GM18870 (cell line): ENCODE measurements around the gene SBK3.
"Not testable (repeated sequence)": the region's sequence is repeated elsewhere in the genome, so short reads cannot be mapped to it uniquely, and the experiment has no call there.

Experiments used
- ATAC-seq: cut with Tn5 transposase; IDR thresholded peaks from one replicate; pipeline ENCODE4 v1.9.1; 2021; ENCODE audit warnings: moderate library complexity; ENCODE audit not compliant: unreplicated experiment

SBK3 gene

GRCh38 chr19:55519451-55520311, 25.7 kb downstream of the SBK3 start:
- ATAC-seq, result no peak

GRCh38 chr19:55516878-55517620, 28.3 kb downstream of the SBK3 start:
- peak; percentile 96 for ATAC-seq

DNA sequence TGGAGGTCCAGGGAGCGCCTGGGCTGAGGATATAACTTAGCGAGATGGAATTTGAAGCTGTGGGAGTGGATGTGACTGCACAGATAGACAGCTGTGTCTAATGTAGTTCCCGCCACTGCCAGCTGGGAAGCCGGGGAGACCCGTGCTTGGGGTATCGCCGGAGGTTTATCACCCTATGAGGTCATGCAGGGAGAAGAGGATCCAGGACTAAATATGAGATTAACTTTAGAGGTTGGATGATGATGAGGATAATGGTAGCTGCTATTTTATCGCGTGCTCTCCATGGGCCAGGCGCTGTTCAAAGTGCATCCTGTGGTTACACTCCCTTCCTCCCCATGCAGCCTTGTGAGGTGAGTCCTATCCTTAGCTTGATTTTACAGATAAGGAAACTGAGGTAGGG, 37.2 kb downstream of the SBK3 start:
- no peak for ATAC-seq

DNA sequence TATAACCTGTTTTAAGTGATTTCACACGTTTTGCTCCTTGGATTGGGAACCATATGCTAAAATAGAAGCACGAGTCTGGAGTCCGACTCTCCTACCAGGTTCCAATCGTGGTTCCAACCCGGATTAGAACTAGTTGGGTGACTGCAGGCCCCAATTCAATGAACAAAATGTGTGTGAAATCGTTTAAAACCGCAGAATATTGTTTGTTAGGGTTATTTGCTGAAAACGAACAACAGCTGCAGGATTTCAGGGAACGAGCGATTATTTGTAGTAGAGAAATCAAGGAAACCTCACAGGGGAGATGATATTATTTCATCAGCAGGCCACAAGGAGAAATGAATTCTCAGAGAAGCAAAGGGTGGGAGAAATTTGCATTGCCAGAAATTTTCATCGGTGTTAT, 40.4 kb downstream of the SBK3 start:
- ATAC-seq, result no peak

- ATAC-seq, result no peak
Observed at GRCh38 chr19:55504252-55504603, 41.1 kb downstream of the SBK3 start.

GRCh38 chr19:55503502-55504251, 41.7 kb downstream of the SBK3 start:
- peak; percentile 84 for ATAC-seq

GRCh38 chr19:55503157-55503501, 42.2 kb downstream of the SBK3 start:
- no peak for ATAC-seq

DNA sequence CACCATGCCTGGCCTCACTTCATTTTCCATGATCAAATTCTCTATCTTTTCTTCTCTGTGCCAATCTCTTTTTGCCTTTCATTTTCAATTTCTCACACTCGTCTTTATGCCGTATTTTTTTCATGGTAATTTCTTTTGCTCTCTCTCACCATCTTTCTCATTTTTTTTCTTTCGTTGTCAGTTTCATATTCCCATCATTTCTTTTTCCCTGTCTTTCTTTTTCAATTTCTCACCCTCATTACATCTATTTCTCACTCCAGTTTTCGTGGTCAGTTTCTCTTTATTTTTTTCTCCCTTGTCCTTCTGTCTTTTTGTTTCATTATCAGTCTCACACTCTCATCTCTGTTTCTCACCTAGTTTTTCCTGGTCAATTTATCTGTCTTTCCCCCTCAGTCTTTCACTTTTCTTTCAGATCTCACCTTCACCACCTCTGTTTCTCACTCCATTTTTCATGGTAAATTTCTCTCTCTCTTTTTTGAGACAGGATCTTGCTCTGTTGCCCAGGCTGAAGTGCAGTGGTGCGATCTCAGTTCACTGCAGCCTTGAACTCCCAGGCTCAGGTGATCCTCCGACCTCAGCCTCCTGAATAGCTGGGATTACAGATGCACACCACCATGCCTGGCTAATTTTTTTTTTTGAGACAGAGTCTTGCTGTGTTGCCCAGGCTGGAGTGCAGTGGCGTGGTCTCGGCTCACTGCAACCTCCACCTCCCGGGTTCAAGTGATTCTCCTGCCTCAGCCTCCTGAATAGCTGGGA, 43.0 kb downstream of the SBK3 start:
- ATAC-seq, result no peak

DNA sequence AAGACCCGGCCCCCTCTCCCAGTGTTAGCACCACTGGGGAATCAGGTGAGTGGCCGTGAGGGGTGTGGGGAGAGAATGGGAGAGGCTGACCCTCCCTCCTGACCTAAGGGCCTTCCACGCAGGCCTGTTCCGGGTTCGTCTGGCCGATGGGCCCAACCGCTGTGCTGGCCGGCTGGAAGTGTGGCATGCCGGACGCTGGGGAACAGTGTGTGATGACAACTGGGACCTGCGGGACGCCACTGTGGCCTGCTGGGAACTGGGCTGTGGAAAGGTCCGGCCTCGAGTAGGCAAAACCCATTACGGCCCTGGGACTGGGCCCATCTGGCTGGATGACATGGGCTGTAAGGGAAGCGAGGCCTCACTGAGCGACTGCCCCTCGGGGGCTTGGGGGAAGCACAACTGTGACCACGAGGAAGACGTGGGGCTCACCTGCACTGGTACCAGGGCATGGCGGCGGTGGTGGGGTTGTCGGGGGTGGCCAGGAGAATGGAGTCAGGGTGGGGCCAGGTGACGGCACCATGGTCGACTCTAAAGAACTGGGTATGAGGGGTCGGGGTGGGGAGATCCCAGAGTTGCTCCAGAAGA, 44.9 kb downstream of the SBK3 start:
- no peak for ATAC-seq

DNA sequence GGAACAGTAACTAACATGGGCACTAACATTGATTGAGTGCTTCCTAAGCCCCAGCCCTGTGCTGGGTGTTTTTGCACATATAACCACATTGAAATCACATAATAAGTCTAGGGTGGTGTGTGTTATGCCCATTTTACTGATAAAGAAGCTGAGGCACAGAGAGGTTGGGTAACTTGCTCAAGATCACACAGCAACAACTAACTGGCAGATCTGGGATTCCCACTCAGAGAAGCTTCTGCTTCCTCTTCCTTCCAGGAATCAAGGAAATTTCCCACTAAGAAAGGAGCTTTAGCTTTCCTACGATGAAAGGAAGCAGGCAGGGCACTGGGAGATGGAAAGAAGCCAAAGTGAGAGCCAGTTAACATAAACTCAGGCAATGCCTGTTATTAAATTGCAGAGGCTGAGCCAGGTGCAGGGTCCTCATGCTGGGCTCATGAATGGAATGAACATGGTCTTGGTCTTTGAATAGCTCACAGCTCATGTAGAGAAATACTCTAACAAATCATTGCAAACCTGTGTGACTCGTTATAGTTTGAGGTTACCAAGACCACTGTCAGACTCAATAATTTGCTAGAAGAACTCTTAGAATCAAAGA, 47.0 kb downstream of the SBK3 start:
- no peak for ATAC-seq

DNA sequence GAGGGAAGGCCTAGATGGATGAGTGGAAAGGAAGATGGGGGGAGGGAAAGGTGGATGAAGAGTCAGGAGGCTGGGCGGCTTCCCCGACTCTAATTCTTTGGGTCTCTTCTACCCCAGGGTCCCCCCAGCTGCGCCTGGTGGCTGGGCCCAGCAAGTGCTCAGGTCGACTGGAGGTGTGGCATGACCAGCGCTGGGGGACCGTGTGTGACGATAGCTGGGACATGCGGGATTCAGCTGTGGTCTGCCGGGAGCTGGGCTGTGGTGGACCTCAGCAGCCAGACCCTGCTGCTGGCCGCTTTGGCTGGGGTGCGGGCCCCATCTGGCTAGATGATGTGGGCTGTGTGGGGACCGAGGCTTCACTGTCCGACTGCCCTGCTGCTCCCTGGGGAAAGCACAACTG, 47.6 kb downstream of the SBK3 start:
- ATAC-seq, result no peak

- ATAC-seq, result not testable (repeated sequence)
Observed at GRCh38 chr19:55496820-55497219, 48.5 kb downstream of the SBK3 start.

GRCh38 chr19:55495646-55496349, 49.5 kb downstream of the SBK3 start:
- no peak for ATAC-seq

DNA sequence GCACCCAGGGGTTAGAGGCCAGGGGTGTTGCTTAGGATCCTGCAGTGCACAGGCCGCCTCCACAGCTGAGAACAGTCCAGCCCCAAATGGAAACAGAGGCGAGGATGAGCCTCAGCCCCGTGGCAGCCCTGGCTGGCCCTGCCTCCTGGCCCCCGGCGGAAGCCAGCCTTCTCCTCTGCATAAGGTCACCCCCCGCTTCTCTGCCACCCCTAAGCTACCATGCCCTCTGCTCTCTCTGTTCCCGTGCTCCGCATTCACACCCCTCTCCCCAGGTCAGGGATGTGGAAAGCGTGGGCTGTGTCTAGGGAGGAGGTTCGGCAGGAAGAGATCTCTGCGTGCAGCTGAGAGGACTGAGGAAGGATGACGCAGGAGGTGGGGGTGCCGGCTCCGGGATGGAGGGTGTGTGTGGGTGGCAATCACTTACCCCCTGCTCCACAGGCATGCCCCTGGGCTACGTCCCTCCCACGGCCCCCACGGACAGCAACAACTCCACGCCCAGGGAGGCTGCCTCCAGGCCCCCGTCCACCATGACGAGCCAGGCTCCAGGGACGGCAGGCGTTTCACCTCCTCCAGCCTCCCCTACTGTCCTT, 51.1 kb downstream of the SBK3 start:
- ATAC-seq, result no peak

DNA sequence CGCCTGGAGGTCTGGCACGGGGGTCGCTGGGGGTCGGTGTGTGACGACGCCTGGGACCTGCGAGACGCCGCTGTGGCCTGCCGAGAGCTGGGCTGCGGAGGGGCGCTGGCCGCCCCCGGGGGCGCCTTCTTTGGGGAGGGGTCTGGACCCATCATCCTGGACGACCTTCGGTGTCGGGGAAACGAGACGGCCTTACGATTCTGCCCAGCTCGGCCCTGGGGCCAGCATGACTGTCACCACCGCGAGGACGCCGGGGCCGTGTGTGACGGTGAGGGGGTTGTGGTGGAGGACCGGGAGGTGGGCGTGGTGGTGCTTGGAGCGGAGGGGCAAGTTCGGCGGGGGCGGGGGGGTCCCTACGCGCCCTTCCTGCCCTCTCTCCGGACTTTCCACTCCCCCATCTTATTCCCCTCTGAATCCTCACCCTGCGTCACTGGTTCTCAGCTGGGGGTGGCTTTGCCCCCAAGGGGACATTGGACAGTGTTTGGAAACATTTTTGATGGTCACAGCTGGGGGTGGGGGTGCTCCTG, 51.6 kb downstream of the SBK3 start:
- no peak for ATAC-seq

GRCh38 chr19:55493052-55493644, 52.2 kb downstream of the SBK3 start:
- no peak for ATAC-seq

GRCh38 chr19:55492362-55492944, 52.9 kb downstream of the SBK3 start:
- no peak for ATAC-seq
